Skeletal muscle cell (primary cell): ENCODE data around the gene SLC22A16.
"Not testable (repeated sequence)": the region's sequence is repeated elsewhere in the genome, so short reads cannot be mapped to it uniquely, and the experiment has no call there.

Experiments used
- DNase-seq: peaks from one replicate; pipeline ENCODE4 v3.0.0-alpha.2; 2010; ENCODE audit warnings: low read depth
- H3K4me3 ChIP-seq: 2 replicates; pipeline ENCODE4 v1.5.1; 2011; ENCODE audit warnings: low read depth, mild to moderate bottlenecking, control low read depth, low read length, moderate library complexity

The SLC22A16 gene

DNA sequence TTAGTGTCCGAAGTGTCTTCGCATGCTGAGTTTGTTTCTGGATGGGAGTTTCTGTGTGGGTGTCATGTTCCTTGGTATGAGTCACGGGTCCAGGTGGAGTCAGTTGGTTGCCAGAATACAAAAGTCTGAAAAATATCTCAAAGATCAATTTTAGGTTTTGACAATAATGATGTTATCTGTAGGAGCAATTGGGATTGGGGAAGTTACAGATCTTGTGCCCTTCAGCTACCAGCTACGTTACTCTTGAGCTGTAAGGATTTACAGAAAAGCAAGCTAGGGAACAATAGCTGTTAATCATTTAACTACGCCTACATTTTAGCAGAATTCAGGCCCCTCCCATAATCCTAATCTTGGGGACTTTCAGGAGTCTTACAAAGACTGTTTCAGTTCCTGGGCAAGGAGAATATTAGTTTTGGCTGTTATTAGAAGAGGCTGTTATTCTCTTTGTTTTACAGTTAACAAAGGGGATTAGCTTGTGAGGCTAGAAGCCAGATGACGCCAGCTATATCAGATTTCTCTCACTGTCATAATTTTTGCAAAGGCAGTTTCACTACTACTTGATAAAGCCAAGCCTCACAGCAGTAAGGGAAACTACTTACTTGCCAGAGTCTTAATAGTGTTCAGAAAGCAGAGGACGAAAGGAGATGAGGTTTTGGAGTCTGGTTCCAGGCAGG lies 15.4 kb upstream of the SLC22A16 start:
- H3K4me3 ChIP-seq, result no peak overlapping the region
- peak; percentile 33 for DNase-seq

DNA sequence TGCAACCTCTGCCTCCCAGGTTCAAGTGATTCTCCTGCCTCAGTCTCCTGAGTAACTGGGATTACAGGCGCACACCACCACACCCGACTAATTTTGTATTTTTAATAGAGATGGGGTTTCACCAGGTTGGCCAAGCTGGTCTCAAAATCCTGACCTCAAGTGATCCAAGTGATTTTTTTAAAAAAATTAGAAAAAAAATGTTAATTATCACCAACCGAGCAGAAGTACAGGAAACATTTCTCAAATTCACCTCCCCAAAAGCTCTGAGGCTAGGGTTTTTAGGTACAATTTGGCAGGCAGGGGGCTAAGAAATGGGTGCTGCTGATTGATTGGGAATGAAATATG lies 14.9 kb upstream of the SLC22A16 start:
- no peak for DNase-seq
- H3K4me3 ChIP-seq, result no peak overlapping the region

DNA sequence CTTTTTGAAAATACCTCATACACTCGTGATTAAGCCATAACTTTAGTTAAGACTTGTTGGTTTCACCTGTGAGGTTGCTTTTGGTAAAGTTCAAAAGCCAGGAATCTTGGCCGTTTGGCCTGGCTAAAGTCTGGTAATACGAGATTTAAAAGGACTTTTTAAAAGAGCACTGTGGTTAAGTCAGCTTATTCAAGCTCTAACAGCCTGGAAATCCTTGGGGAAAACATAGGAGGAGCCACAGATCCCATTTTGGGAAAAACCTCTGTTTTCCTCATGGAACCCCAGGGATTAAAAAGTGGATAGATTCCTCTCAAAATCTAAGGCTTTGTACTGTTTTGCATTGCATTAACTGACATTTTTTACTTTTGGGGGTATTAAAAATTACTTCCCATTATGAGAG lies 13.7 kb upstream of the SLC22A16 start:
- no peak overlapping the region for H3K4me3 ChIP-seq
- DNase-seq, result no peak

DNA sequence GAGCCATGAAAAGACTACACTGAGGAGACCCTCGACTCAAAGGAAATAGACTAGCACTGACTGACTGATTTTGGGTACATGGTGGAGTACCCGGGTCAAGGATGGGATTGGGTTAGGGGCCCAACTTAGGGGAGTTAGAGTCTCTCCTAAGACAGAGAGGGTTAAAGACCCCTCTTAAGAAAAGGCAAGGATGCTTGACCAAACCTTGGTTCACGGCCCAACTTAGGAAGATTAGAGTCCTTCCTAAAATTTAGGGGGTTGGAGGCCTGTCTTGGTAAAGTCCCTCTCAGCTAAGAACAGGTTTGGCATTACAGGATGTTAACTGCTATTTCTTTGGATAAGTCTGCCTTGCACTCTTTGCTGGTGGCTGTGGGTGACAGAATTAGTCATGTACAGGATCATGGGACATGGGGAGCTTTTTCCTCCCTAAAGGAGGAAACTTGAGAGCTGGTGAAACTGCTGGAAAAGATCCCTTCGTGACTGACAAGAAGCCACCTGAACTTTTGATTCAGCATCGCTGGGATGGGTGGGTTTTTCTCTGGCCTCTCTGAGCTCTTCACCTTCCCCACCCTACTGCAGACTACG lies 12.3 kb upstream of the SLC22A16 start:
- DNase-seq, result no peak
- no peak overlapping the region for H3K4me3 ChIP-seq

DNA sequence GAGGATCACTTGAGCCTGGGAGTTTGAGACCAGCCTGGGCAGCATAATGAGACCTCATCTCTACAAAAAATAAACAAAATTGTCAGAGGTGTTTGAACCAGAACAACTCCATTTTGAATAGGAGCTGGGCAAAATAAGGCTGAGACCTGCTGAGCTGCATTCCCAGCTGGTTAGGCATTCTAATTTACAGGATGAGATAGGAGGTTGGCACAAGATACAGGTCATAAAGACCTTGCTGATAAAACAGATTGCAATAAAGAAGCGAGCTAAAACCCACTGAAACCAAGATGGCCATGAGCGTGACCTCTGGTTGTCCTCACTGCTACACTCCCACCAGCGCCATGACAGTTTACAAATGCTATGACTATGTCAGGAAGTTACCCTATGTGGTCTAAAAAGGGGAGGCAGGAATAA lies 11.6 kb upstream of the SLC22A16 start:
- not testable (repeated sequence) for H3K4me3 ChIP-seq, DNase-seq

DNA sequence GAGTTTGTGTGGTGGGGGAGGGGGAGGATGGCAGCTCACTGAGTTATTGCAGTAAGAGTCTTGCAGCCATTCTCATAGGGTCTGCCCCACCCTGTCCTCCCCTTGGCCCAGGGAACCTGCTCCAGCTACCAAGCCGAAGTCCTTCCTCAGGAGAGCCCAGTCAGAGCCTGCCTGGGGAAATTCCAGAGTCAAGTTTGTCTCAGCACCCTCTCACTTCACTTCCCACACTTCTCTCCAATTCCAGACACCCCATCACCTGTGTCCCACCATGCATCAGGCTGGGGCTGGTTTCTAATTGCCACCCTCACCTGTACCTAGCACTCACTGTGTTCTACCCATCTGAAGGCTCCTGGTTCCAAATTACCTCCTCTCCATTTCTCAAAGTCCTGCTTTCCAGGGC lies 10.3 kb upstream of the SLC22A16 start:
- H3K4me3 ChIP-seq, result no peak overlapping the region
- no peak for DNase-seq

DNA sequence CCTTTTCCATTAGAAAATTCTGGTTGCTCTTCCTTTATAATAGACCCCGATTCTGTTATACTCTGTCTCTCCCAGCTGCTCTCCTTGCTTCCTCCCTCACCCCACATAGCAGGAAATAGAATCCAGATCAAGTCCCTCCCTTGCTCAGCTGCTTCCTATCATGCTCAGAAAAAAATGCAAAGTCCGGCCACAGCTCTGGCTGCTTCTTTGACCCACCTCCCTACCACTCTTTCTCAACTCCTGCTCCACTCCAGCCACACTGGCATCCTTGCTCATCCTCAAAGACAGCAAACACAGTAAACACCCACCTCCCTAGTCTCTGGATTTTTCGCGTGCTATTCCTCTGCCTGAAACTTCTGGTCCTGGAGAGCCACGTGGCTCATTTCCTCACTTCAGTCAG lies 9.1 kb upstream of the SLC22A16 start:
- H3K4me3 ChIP-seq, result no peak overlapping the region
- no peak for DNase-seq

DNA sequence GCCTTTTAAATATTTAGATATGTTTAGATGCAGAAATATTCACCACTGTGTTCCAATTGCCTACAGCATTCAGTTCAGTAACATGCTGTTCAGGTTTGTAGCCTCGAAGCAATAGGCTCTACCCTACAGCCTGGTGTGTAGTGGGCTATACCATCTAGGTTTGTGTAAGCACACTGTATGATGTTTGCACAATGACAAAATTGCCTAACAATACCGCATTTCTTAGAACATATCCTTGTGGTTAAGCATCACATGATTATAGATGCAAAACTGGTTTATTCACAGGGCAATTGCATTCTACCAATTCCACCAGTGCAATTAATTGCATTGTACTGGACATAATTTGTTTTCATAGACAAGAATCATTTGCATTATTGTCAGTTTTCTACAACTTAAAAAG lies 7.9 kb upstream of the SLC22A16 start:
- no peak for DNase-seq
- H3K4me3 ChIP-seq, result no peak overlapping the region

DNA sequence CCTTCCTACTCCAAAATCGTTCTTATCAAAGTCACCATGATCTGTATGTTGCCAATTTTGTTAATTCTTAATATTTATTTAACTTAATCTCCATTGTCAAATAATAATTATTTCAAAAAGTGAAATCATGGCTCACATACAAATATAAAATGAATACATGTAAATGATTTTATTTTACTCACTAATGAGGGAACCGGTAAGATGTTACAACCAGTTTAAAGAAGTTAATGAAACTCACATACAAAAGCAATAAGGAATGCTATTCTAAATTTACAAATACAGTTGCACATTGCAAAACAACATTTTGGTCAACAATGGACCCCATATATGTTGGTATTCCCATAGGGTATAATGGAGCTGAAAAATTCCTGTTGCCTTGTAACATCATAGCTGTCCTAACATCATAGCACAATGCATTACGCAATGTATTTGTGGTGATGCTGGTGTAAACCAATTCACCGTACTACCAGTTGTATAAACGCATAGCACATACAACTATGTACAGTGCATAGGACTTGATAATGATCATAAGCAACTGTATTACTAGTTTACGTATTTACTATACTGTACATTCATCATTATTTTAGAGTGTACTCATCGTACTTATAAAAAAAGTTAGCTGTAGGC lies 6.5 kb upstream of the SLC22A16 start:
- no peak overlapping the region for H3K4me3 ChIP-seq
- no peak for DNase-seq

DNA sequence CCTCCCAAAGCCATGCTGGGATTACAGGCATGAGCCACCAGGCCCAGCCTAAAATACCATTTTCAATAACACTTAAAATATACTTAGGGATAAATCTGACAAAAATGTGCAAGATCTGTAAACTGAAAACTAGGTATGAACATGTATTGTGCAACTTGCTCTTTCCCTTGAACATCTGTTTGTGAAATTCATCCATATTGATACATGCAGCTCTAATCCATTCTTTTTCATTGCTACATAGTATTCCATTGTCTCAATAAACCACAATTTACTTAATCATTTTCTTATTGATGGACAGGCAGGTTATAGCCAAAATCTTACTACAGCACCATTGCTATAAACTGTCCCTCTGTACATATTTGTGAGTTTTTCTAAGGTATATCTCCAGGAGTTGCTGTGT lies 4.7 kb upstream of the SLC22A16 start:
- no peak for DNase-seq
- H3K4me3 ChIP-seq, result no peak overlapping the region

DNA sequence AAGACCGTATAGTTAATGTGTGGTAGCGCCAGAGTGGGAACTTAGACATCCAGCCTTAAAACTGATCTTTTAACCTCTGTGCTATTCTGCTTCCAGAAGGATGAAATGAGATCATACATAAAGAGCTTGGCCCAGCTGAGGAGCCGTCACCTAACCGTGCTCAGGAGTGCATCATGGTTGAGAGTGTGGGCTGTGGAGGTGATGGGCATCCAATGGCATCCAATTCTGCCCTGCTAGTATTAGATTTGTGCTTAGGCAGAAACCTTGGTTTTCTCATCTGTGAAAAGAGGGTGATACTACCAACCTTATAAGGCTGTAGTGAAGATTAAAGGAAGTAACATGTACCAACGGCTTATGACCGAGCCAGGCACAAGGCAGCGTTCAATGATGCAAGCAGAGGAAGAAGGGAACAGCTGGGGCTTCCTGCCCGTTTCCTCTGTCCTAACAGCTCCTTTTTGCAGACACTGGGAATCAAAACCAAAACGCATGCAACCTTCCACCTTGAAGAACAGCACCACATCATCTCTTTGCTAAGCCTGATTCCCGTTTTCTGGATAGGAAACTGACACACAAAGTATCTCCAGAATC lies 1.3 kb downstream of the SLC22A16 start:
- no peak overlapping the region for H3K4me3 ChIP-seq
- no peak for DNase-seq

DNA sequence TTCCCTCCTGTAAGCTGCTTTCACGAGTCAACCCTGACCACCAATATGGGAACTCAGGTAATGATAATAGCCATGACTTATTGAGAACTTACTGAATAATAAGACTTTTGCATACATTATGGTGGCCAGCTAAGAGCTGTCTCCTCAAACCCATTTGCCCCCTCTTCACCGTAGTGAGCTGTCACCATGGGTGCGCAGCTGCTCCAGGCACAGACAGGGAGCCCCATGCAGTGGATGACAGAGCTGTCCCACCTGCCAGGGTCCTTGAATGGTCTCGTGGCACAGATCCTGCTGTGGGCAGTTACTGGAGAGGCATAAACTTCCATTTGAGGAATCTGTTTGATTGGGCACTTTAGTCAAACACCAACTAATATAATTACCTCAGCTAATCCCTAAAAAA lies 1.9 kb downstream of the SLC22A16 start:
- H3K4me3 ChIP-seq, result no peak overlapping the region
- DNase-seq, result no peak

DNA sequence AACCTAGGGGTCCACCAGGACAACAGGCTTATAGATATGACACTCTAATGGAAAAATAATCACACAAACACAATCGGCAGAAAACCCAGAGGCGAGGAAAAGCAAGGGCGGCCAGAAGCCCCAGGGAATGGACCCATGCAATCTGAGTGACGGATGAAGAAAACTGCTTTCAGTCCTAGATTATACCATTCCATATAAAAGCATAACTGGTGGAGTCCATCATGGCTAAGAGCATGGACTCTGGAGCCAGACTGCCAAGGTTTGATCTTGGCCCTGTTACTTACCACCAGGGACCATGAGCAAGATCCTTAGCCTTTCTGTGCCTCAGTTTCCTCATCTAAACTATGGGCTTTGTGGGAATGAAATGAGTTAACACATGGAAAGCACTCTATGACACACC lies 3.7 kb downstream of the SLC22A16 start:
- no peak for DNase-seq
- no peak overlapping the region for H3K4me3 ChIP-seq

DNA sequence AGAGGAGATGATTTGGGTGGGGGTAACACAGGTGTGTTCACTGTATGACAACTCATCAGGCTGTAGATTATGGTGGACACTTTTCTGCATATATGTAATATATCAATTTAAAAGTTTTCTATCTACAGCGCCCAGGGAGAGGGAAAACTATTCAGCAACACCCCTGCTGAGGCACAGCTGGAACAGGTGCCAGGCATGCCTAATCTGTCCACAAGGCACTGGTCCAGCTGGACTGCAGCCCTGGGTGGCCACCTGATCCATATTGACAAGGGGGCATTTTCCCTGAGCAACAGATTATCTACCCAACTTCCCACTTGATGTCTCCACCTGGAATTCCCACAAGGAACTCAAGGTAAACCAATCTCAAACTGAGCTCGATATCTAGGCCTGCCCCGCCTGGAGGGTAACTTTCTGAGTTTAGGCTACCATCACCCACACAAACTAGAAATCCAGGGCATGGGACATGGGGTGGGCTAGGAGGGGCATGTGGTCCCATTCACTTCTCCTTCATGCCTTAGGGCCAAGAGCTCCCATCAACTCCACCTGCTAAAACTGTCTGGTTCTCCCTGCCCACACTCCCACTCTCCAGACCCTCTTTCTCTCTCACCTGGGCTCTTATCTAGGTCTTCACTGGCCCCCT lies 4.6 kb downstream of the SLC22A16 start:
- no peak for DNase-seq
- no peak overlapping the region for H3K4me3 ChIP-seq

DNA sequence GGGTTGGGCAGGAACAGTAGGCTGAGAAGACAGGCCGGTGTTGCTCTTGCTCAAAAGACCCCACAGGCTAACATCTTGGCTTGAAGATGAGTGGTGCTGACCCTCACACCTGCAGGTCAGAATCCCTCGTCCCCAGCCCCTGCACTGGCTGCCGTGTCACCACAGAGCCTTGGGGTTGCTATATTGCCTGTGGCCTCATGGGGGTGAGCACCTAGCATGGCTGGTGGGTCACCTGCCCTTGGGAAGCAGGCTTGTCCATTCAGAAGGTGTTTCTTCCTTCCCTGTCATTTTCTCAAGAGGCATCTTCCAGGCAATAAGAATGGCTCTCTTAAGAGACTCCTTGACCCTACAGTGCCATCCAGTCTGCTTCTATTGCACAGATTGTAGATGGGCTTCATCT lies 7.7 kb downstream of the SLC22A16 start:
- no peak for DNase-seq
- no peak overlapping the region for H3K4me3 ChIP-seq

DNA sequence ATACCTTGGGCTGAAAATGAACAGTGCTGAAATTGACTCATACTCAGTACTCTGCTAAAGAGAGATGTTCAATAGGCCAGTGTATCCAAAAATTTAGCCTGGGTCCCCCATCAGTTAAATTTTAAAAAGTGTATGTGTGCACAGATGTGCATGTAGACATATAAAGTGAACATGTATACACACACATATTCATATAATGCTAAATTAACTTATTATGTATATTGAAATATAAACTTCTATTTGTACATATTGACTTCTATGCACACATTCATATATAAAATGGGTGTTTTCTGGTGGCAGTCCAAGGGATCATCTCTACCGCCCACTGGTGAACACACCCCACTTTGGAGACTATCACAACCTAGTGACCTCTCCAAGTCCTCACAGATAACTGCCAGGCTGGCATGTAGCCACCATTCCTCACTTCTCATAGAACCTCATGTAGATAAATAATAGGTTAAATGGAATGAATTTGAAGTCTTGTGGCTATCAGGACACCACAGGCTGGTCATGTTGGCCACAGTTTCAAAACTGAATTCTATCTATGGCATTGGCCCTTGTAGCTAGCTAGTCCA lies 8.8 kb downstream of the SLC22A16 start:
- H3K4me3 ChIP-seq, result no peak overlapping the region
- no peak for DNase-seq

DNA sequence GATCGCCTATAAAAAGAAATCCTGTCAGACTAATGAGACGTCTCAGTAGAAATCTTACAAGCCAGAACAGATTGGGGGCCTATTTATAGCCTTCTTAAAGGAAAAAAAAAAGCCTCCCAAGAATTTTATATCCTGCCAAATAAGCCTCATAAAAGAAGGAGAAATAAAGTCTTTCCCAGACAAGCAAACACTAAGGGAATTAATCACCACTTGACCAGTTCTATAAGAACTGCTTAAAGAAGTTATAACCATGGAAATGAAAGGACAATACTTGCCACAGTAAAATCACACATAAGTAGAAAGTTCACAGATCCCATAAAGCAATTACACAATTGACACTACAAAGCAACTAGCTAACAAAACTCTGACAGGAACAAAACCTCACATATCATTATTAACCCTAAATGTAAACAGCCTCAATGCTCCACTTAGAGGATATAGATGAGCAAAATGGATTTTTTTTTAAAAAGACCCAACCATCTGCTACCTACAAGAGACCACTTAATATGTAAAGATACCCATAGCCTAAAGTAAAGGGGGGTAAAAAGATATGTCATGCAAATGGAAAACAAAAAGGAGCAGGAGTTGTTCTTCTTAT lies 13.4 kb downstream of the SLC22A16 start:
- DNase-seq, result no peak
- H3K4me3 ChIP-seq, result no peak overlapping the region

DNA sequence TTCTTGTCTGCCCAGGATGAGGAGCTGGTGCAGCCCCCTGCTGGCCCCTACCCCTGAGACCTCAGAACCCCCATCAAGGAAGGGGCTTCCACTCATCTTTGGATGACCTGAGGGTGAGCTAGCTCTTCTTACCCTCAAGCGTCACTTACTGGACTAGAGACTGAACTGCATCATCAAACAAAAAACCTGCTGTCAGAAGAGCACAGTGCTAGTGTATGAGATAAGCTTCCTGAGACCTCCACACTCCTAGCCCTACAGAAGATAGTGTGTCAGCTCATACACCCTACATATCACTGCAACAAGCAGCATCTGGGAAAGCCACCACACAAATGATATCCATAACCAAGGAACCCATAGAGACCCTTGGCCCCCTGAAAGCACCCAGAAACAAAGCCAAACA lies 15.0 kb downstream of the SLC22A16 start:
- DNase-seq, result no peak
- no peak overlapping the region for H3K4me3 ChIP-seq

DNA sequence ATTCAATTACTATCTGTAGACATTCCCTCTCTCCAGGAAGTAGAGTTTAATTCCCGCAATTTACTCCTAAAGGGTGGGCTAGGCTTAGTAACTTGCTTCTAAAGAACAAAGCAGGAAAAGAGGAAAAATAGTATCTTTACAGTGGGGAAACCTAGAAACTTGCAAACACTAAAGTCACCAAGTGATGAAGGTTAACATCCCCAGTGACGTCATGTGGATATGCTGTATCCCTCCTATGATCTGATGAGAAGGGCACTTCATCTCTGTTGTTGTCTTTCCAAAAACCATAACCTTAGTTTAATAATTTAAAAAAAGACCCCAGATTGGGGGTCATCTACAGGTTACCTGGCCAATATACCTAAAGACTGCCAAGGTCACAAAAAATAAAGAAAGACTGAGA lies 17.3 kb downstream of the SLC22A16 start:
- no peak for DNase-seq
- H3K4me3 ChIP-seq, result no peak overlapping the region

DNA sequence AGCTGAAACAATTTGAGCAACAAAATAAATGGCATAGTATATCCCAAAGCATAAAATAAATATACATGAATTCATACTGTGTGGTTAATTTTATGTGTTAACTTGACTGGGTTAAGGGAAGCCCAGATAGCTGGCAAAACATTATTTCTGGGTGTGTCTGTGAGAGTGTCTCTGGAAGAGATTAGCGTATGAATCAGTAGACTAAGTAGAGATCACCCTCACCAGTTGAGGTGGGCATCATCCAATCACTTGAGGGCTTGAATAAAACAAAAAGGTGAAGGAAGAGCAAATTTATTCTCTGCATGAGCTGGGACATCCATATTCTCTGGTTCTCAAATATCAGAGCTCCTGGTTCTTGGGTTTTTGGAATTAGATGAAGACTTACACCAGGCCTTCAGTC lies 17.9 kb downstream of the SLC22A16 start:
- no peak for DNase-seq
- no peak overlapping the region for H3K4me3 ChIP-seq
